ENCODE measurements around the gene SHOC2. TPM values are rescaled to one million over a fixed set of nuclear protein-coding genes. Genes with fewer than 3 reads are reported as not detected.

Gene SHOC2
- total and polyA plus RNA-seq, 2 donors (not counting 1 experiment from before 2014, with no cell fraction given) = 45.3 to 83.6 TPM

DNA sequence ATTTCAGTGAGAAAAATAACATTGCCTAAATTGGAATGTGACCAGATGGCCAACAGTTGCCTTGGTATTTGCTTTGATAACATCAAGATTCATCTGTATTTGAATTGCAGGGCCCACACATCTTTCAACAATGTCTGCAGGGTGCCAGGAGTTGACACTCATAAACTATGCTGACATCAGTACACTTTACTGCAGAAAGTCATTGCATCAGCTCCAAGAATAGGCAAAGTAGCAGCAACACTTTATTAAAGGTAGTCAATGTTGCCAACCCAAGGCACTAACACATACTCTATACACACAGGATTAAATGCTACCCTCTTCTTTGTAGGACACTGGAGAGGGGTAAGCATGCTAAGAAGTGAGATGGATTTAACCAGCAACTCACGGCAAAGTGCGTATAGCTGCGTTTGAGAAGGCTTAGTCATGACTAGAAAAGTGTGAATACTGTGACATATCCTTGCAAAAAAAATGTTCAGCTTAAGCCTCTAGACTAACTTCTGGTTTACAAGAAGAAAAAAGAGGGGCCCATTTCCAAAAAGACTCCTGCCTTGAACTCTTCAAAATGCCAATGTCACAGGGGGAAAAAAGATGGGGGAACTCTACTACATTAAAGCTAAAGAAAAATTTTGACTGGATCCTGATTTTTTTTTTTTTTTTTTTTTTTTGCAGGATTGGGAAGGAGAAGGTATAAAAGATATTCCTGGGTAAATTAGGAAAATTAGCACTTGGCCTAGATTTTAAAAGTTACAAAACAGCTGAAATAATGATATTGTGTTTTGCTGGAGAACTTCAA lies 2.7 kb upstream of the SHOC2 start:
- TF ChIP-seq, protein P1, sequence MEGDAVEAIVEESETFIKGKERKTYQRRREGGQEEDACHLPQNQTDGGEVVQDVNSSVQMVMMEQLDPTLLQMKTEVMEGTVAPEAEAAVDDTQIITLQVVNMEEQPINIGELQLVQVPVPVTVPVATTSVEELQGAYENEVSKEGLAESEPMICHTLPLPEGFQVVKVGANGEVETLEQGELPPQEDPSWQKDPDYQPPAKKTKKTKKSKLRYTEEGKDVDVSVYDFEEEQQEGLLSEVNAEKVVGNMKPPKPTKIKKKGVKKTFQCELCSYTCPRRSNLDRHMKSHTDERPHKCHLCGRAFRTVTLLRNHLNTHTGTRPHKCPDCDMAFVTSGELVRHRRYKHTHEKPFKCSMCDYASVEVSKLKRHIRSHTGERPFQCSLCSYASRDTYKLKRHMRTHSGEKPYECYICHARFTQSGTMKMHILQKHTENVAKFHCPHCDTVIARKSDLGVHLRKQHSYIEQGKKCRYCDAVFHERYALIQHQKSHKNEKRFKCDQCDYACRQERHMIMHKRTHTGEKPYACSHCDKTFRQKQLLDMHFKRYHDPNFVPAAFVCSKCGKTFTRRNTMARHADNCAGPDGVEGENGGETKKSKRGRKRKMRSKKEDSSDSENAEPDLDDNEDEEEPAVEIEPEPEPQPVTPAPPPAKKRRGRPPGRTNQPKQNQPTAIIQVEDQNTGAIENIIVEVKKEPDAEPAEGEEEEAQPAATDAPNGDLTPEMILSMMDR (conservative IDR thresholded peaks at IDR 0.05 in 1 of 2, IDR thresholded peaks at IDR 0.05 in 1 of 2; ENCODE audit: low read depth in 1 of 2, low read length in 2 of 2) = no peak
- TF ChIP-seq EZH2 (IDR thresholded peaks at IDR 0.05; ENCODE audit: low read length, missing control alignments) = no peak
- Histone ChIP-seq H3K4me1 (ENCODE audit: control insufficient read depth, extremely low read depth, insufficient read depth, low read length) (peaks cover 2% of the 10 kb centered on the region), H3K79me2 (ENCODE audit: control insufficient read depth, insufficient read depth, low read length) (peaks cover 19% of the 10 kb centered on the region), H3K27ac (ENCODE audit: insufficient read depth, low read length) (no peak overlapping the region), H3K27me3 (ENCODE audit: control insufficient read depth, insufficient read depth, low read length) (no peaks in the 10 kb centered on the region), H3K9ac (ENCODE audit: insufficient read depth, low read length) (no peak overlapping the region), H4K20me1 (ENCODE audit: control insufficient read depth, extremely low read depth, insufficient read depth, low read length) (no peaks in the 10 kb centered on the region), H3K9me3 (ENCODE audit: control insufficient read depth, insufficient read depth, low read depth, low read length) (no peaks in the 10 kb centered on the region), H3K4me3 (replicated peaks in 1 of 4; ENCODE audit: control extremely low read depth in 1 of 4, insufficient read depth in 1 of 4, low read depth in 3 of 4, low read length in 4 of 4) (no peak overlapping the region), H3K36me3 (ENCODE audit: control insufficient read depth, insufficient read depth, low read length) (no peaks in the 10 kb centered on the region), H2AFZ (ENCODE audit: low read length) (no peak overlapping the region), H3K4me2 (ENCODE audit: extremely low read depth, insufficient read depth, low read length) (no peak overlapping the region)
- DNase-seq (ENCODE audit: low read depth in 2 of 2) = peak; percentile 69 to 92

DNA sequence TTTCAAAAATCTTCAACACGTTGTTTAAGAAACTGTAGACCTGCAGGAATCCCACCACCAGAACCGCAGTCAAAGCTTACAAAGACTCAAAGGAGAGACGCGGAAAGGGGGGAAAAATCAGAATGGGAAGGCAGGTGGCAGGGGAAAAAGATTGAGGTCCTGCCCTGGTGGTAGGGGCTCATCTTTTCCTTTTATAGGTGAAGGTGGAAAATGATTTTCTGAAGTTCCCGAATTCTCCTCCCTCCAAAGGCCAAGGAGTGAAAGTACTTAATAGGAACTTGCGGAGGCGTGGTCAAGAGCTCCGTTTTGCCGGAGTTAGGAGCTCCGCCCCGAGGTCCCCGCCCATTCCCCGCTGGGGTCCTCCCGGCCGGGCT lies 1.1 kb upstream of the SHOC2 start:
- Histone ChIP-seq H2AFZ (ENCODE audit: low read length) (peak overlapping the region; percentile 50), H3K9ac (ENCODE audit: insufficient read depth, low read length) (peak overlapping the region; percentile 86), H3K79me2 (ENCODE audit: control insufficient read depth, insufficient read depth, low read length) (peaks cover 32% of the 10 kb centered on the region), H3K36me3 (ENCODE audit: control insufficient read depth, insufficient read depth, low read length) (no peaks in the 10 kb centered on the region), H3K27ac (ENCODE audit: insufficient read depth, low read length) (peak overlapping the region; percentile 98), H3K9me3 (ENCODE audit: control insufficient read depth, insufficient read depth, low read depth, low read length) (no peaks in the 10 kb centered on the region), H3K4me3 (replicated peaks in 1 of 4; ENCODE audit: control extremely low read depth in 1 of 4, insufficient read depth in 1 of 4, low read depth in 3 of 4, low read length in 4 of 4) (peak overlapping the region; percentile 49 to 89 (median 72)), H4K20me1 (ENCODE audit: control insufficient read depth, extremely low read depth, insufficient read depth, low read length) (no peaks in the 10 kb centered on the region), H3K4me2 (ENCODE audit: extremely low read depth, insufficient read depth, low read length) (peak overlapping the region; percentile 96), H3K4me1 (ENCODE audit: control insufficient read depth, extremely low read depth, insufficient read depth, low read length) (peaks cover 2% of the 10 kb centered on the region), H3K27me3 (ENCODE audit: control insufficient read depth, insufficient read depth, low read length) (no peaks in the 10 kb centered on the region)
- TF ChIP-seq, protein P1 (conservative IDR thresholded peaks at IDR 0.05 in 1 of 2, IDR thresholded peaks at IDR 0.05 in 1 of 2; ENCODE audit: low read depth in 1 of 2, low read length in 2 of 2) = no peak
- no peak for TF ChIP-seq EZH2 (IDR thresholded peaks at IDR 0.05; ENCODE audit: low read length, missing control alignments)
- peak; percentile 96 for DNase-seq (ENCODE audit: low read depth in 2 of 2)

DNA sequence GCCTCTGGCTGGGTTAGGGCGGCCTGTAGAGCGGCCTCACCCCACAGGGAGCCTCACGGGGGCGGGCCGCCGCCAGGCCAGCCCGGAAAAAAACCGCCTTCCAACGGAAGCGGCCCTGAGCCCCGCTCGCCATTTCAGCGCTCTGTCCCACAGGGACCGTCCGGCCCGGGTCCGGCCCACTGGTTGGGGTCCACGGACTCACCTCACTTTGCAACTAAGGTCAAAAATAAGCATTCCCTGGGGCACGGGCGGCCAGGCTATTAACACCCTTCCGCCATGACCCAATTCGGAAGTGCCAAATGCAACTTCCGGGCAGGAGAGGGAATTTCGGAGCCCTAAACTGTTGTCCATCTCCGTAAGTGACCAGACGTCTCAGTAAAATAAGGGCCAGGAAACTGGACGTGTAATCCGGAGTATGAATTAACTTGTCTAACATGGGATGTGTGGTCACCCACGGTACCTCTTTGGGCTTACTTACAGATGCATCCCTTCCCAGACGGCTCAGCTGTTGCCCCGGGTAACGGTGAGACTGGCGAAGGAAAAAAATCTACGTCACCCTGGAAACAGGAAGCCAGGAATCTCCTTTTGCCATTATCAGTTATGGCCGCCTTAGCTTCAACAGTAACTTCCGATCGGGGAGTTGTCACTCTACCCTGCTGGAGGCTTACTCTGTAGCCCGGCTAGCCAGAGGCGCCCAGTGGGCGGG lies 608 bp upstream of the SHOC2 start, which contains the start of gene BBIP1:
Gene BBIP1 (minus strand): TSS at position 538 of the 706 bp plus-strand sequence. CDS start 1,023 bp downstream, outside the sequence.
- Histone ChIP-seq H3K36me3 (ENCODE audit: control insufficient read depth, insufficient read depth, low read length) (no peaks in the 10 kb centered on the region), H3K9me3 (ENCODE audit: control insufficient read depth, insufficient read depth, low read depth, low read length) (no peaks in the 10 kb centered on the region), H3K4me2 (ENCODE audit: extremely low read depth, insufficient read depth, low read length) (peak within 1 kb of the TSS; percentile 96), H3K27ac (ENCODE audit: insufficient read depth, low read length) (peak within 1 kb of the TSS; percentile 98), H3K79me2 (ENCODE audit: control insufficient read depth, insufficient read depth, low read length) (peaks cover 38% of the 10 kb centered on the region), H3K27me3 (ENCODE audit: control insufficient read depth, insufficient read depth, low read length) (no peaks in the 10 kb centered on the region), H3K4me3 (replicated peaks in 1 of 4; ENCODE audit: control extremely low read depth in 1 of 4, insufficient read depth in 1 of 4, low read depth in 3 of 4, low read length in 4 of 4) (peak within 1 kb of the TSS; percentile 73 to 93 (median 84)), H3K9ac (ENCODE audit: insufficient read depth, low read length) (peak within 1 kb of the TSS; percentile 86), H3K4me1 (ENCODE audit: control insufficient read depth, extremely low read depth, insufficient read depth, low read length) (peaks cover 2% of the 10 kb centered on the region), H2AFZ (ENCODE audit: low read length) (peak within 1 kb of the TSS; percentile 56), H4K20me1 (ENCODE audit: control insufficient read depth, extremely low read depth, insufficient read depth, low read length) (no peaks in the 10 kb centered on the region)
- DNase-seq (ENCODE audit: low read depth in 2 of 2) = peak; percentile 100
- TF ChIP-seq, protein P1 (conservative IDR thresholded peaks at IDR 0.05 in 1 of 2, IDR thresholded peaks at IDR 0.05 in 1 of 2; ENCODE audit: low read depth in 1 of 2, low read length in 2 of 2) = no peak
